Measurements from ENCODE around the gene CNTN4.
"Not testable (repeated sequence)": the region's sequence is repeated elsewhere in the genome, so short reads cannot be mapped to it uniquely, and the experiment has no call there.

CNTN4 gene

GRCh38 chr3:2934541-2934940 lies 835.9 kb downstream of the CNTN4 start:
- no peak for DNase-seq

GRCh38 chr3:2937055-2937454 lies 838.4 kb downstream of the CNTN4 start:
- DNase-seq, result no peak

GRCh38 chr3:2937592-2937991 lies 838.9 kb downstream of the CNTN4 start:
- DNase-seq, result no peak

GRCh38 chr3:2938711-2939110 lies 840.0 kb downstream of the CNTN4 start:
- no peak for DNase-seq

GRCh38 chr3:2940062-2940461 lies 841.4 kb downstream of the CNTN4 start:
- DNase-seq, result no peak

GRCh38 chr3:2944628-2945027 lies 846.0 kb downstream of the CNTN4 start:
- DNase-seq, result no peak

GRCh38 chr3:2945121-2945520 lies 846.5 kb downstream of the CNTN4 start:
- DNase-seq, result no peak

GRCh38 chr3:2947536-2947935 lies 848.9 kb downstream of the CNTN4 start:
- no peak for DNase-seq

GRCh38 chr3:2948882-2949281 lies 850.2 kb downstream of the CNTN4 start:
- DNase-seq, result no peak

- DNase-seq, result no peak
These were observed 851.5 kb downstream of the CNTN4 start for GRCh38 chr3:2950159-2950558.

GRCh38 chr3:2957115-2957514 lies 858.4 kb downstream of the CNTN4 start:
- no peak for DNase-seq

GRCh38 chr3:2958551-2958950 lies 859.9 kb downstream of the CNTN4 start:
- no peak for DNase-seq

GRCh38 chr3:2961576-2961975 lies 862.9 kb downstream of the CNTN4 start:
- DNase-seq, result no peak

- no peak for DNase-seq
These were observed 869.2 kb downstream of the CNTN4 start for GRCh38 chr3:2967871-2968270.

GRCh38 chr3:2968475-2968874 lies 869.8 kb downstream of the CNTN4 start:
- no peak for DNase-seq

- no peak for DNase-seq
These were observed 877.5 kb downstream of the CNTN4 start for GRCh38 chr3:2976212-2976611.

GRCh38 chr3:2976796-2977195 lies 878.1 kb downstream of the CNTN4 start:
- no peak for DNase-seq

GRCh38 chr3:2978977-2979732 lies 880.5 kb downstream of the CNTN4 start:
- DNase-seq, result no peak

GRCh38 chr3:2984005-2984830 lies 885.6 kb downstream of the CNTN4 start:
- no peak for DNase-seq

- no peak for DNase-seq
These were observed 886.2 kb downstream of the CNTN4 start for GRCh38 chr3:2984831-2985220.

GRCh38 chr3:2985479-2985878 lies 886.8 kb downstream of the CNTN4 start:
- no peak for DNase-seq

- DNase-seq, result no peak
These were observed 893.9 kb downstream of the CNTN4 start for GRCh38 chr3:2992534-2992933.

GRCh38 chr3:2993130-2993529 lies 894.5 kb downstream of the CNTN4 start:
- not testable (repeated sequence) for DNase-seq

GRCh38 chr3:2993736-2994135 lies 895.1 kb downstream of the CNTN4 start:
- DNase-seq, result no peak

Measured in NCI-H2029 (cell line).